Sigmoid colon (tissue), 4 donors: ENCODE results near the gene AFF4.

Experiments
- EP300 ChIP-seq, 4 donors: sonication (generic); formaldehyde crosslinking; IDR thresholded peaks; one replicate each; pipeline ENCODE4 v1.6.1; 2017; ENCODE audit warnings: antibody characterized with exemption in 4 of 4
- POLR2A ChIP-seq, 2 donors: fragments of 450-650 bp; IDR thresholded peaks; one replicate each; pipeline ENCODE4 v1.6.1; 2016; ENCODE audit warnings: antibody characterized with exemption in 2 of 2, mild to moderate bottlenecking in 2 of 2, moderate library complexity in 2 of 2
- POLR2AphosphoS5 ChIP-seq, 4 donors: sonication (generic); formaldehyde crosslinking; IDR thresholded peaks; one replicate each; pipeline ENCODE4 v1.6.1; 2017; ENCODE audit warnings: antibody characterized with exemption in 4 of 4
- TF ChIP-seq, protein P1 (sequence below), 4 experiments: fragments of 450-650 bp in 3 of 4; fragments of 200-600 bp in 1 of 4; IDR thresholded peaks; one replicate each; pipeline ENCODE4 v1.5.1; 2016 to 2019; ENCODE audit warnings: antibody characterized with exemption in 4 of 4, mild to moderate bottlenecking in 3 of 4, moderate library complexity in 2 of 4

DNA sequence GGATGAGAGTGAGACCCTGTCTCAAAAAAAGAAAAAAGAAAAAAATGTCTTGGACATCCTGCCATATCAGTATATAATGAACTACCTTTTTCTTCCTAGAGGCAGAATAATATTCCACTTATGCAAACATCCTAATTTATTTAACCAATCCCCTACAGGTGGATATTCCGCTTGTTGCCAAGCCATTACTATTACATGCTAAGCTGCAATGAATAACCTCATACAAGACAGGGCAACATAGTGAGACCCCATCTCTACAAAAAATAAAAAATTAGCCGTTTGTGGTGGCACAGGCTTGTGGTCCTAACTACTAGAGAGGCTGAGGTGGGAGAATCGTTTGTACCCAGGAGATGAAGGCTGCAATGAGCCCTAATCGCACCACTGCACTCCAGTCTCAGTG, 1.7 kb upstream of the AFF4 start:
- no peak for TF ChIP-seq EP300 (IDR thresholded peaks at IDR 0.05)
- TF ChIP-seq, protein P1, sequence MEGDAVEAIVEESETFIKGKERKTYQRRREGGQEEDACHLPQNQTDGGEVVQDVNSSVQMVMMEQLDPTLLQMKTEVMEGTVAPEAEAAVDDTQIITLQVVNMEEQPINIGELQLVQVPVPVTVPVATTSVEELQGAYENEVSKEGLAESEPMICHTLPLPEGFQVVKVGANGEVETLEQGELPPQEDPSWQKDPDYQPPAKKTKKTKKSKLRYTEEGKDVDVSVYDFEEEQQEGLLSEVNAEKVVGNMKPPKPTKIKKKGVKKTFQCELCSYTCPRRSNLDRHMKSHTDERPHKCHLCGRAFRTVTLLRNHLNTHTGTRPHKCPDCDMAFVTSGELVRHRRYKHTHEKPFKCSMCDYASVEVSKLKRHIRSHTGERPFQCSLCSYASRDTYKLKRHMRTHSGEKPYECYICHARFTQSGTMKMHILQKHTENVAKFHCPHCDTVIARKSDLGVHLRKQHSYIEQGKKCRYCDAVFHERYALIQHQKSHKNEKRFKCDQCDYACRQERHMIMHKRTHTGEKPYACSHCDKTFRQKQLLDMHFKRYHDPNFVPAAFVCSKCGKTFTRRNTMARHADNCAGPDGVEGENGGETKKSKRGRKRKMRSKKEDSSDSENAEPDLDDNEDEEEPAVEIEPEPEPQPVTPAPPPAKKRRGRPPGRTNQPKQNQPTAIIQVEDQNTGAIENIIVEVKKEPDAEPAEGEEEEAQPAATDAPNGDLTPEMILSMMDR (IDR thresholded peaks at IDR 0.05): no peak
- no peak for TF ChIP-seq POLR2A (IDR thresholded peaks at IDR 0.05)
- TF ChIP-seq POLR2AphosphoS5 (IDR thresholded peaks at IDR 0.05): no peak
